Right lobe of liver (tissue), 6 donors: ENCODE data around the gene PLXNB2. TPM values are rescaled to one million over a fixed set of nuclear protein-coding genes. Genes with fewer than 3 reads are reported as not detected.

Source experiments
- ATAC-seq, 4 donors: fragments of 200-7000 bp; cut with Tn5 transposase; one replicate each; pipeline ENCODE4 v1.9.1; 2020; ENCODE audit warnings: mild to moderate bottlenecking in 4 of 4, moderate library complexity in 4 of 4
- DNase-seq, 3 donors: peaks; one replicate each; pipeline ENCODE4 v3.0.0-alpha.2; 2020
- H3K27ac ChIP-seq, 3 donors: fragments of 200-600 bp; one replicate each; pipeline ENCODE4 v1.8.0; 2022
- H3K27me3 ChIP-seq, 2 donors: fragments of 200-600 bp; one replicate each; pipeline ENCODE4 v1.8.0; 2022
- H3K36me3 ChIP-seq, 4 donors: fragments of 200-600 bp; sonication (generic) in 1 of 4; one replicate each; pipeline versions ENCODE4 v1.5.1 to v1.8.0; 2017 to 2022; ENCODE audit warnings: control low read depth in 1 of 4
- H3K4me1 ChIP-seq, 4 donors: fragments of 200-600 bp; sonication (generic) in 1 of 4; one replicate each; pipeline versions ENCODE4 v1.5.1 to v1.8.0; 2017 to 2022; ENCODE audit warnings: control low read depth in 1 of 4
- H3K4me3 ChIP-seq, 3 donors: fragments of 200-600 bp; one replicate each; pipeline ENCODE4 v1.8.0; 2022
- H3K9me3 ChIP-seq, 4 donors: fragments of 200-600 bp; sonication (generic) in 1 of 4; one replicate each; pipeline versions ENCODE4 v1.5.1 to v1.8.0; 2017 to 2022; ENCODE audit warnings: control low read depth in 1 of 4
- CTCF ChIP-seq, 4 donors: fragments of 200-600 bp in 3 of 4; fragments of 450-650 bp in 1 of 4; IDR thresholded peaks; one replicate each; pipeline versions ENCODE4 v1.5.1 to v1.8.0; 2016 to 2022; ENCODE audit warnings: antibody characterized with exemption in 4 of 4, mild to moderate bottlenecking in 2 of 4
- POLR2A ChIP-seq: fragments of 450-650 bp; IDR thresholded peaks from one replicate; pipeline ENCODE4 v1.6.1; 2017; ENCODE audit warnings: antibody characterized with exemption, mild to moderate bottlenecking
- whole genome bisulfite sequencing: methylation state at CpG from one replicate; pipeline ENCODE4 v1.1.6; 2018; ENCODE audit warnings: low coverage, low lambda C conversion rate; ENCODE audit not compliant: insufficient coverage; ENCODE audit errors: missing lambda C conversion rate; 5-methylcytosine and 5-hydroxymethylcytosine counted together
- intact Hi-C, 2 donors: fragments of 100-400 bp; cut with DNase I; formaldehyde crosslinking; loops; one replicate each; pipeline versions ENCODE4 v1.11.2 to v1.14.1; 2022
- total RNA-seq, 6 experiments: library from RNA; depleted of rRNA in 2 of 6; stranded (reverse); fragments of >200 nt in 2 of 6; fragmentation: NEBNext Ultra II Directional in 3 of 6; extraction: Animal tissue kit (Norgen Biotek cat#: 25700) in 3 of 6; gene quantifications; one replicate each; pipeline versions ENCODE4 v1.1.0 to v1.2.4, GENCODE V29; 2016 to 2023
- donor health status: DM: no; HTN: yes; CAD: no.
- donor health status: DM: no; HTN: no; CAD: no.
- donor health status: DM: no; HTN: no; CAD: no.
- donor health status: DM: no; HTN: yes; CAD: no.
- donor health status: DM: no; HTN: yes; CAD: no.

PLXNB2 gene
- total RNA-seq, 6 experiments from 2014 or later: 154 to 181 (median 161) TPM

GRCh38 chr22:50317178-50317577 is 9.7 kb upstream of the PLXNB2 start:
- no peak overlapping the region for H3K4me3 ChIP-seq
- H3K4me1 ChIP-seq: peaks cover 0 to 1% (median 0%) of the 10 kb centered on the region in 4 donors
- H3K9me3 ChIP-seq: no peaks in the 10 kb centered on the region
- no CpG with 5 or more reads among the region's 9 CpGs for WGBS
- intact Hi-C loops: no loop called here
- H3K27me3 ChIP-seq: no peaks in the 10 kb centered on the region
- TF ChIP-seq POLR2A (no peak), CTCF (IDR thresholded peaks at IDR 0.05) (no peak)
- DNase-seq (peak in 1 of 3 donors; percentile 49), ATAC-seq (no peak)
- no peak overlapping the region for H3K27ac ChIP-seq
- H3K36me3 ChIP-seq: no peaks in the 10 kb centered on the region

- H3K9me3 ChIP-seq: no peaks in the 10 kb centered on the region
- H3K4me3 ChIP-seq: no peak overlapping the region
- H3K27me3 ChIP-seq: no peaks in the 10 kb centered on the region
- H3K36me3 ChIP-seq: no peaks in the 10 kb centered on the region
- no peaks in the 10 kb centered on the region for H3K4me1 ChIP-seq
- TF ChIP-seq POLR2A (no peak), CTCF (IDR thresholded peaks at IDR 0.05) (no peak)
- DNase-seq (peak in 1 of 3 donors; percentile 48), ATAC-seq (no peak)
- intact Hi-C loops: no loop called here
- H3K27ac ChIP-seq: no peak overlapping the region
- WGBS: 56% methylated on average over 7 of the region's 45 CpGs
Measured at GRCh38 chr22:50316114-50317065, 8.9 kb upstream of the PLXNB2 start.

- H3K27ac ChIP-seq: no peak overlapping the region
- H3K36me3 ChIP-seq: no peaks in the 10 kb centered on the region
- H3K4me3 ChIP-seq: no peak overlapping the region
- peak in 1 of 3 donors; percentile 38 for DNase-seq
- no peaks in the 10 kb centered on the region for H3K4me1 ChIP-seq
- 84% methylated on average over 3 of the region's 18 CpGs for whole genome bisulfite sequencing
- intact Hi-C loops: no loop called here
- H3K9me3 ChIP-seq: no peaks in the 10 kb centered on the region
- no peak for ATAC-seq
- no peak for TF ChIP-seq POLR2A
- no peaks in the 10 kb centered on the region for H3K27me3 ChIP-seq
Measured at GRCh38 chr22:50315289-50316113, 8.1 kb upstream of the PLXNB2 start.

- H3K4me1 ChIP-seq: no peaks in the 10 kb centered on the region
- no peak for TF ChIP-seq CTCF (IDR thresholded peaks at IDR 0.05)
- TF ChIP-seq POLR2A: no peak
- H3K4me3 ChIP-seq: no peak overlapping the region
- no peaks in the 10 kb centered on the region for H3K27me3 ChIP-seq
- 29% methylated on average over 11 of the region's 33 CpGs for WGBS
- H3K36me3 ChIP-seq: no peaks in the 10 kb centered on the region
- DNase-seq (peak; percentile 47 to 59 (median 58)), ATAC-seq (peak; percentile 53 to 82 (median 62))
- H3K27ac ChIP-seq: no peak overlapping the region
- intact Hi-C loops: no loop called here
- H3K9me3 ChIP-seq: no peaks in the 10 kb centered on the region
Measured at GRCh38 chr22:50314455-50315288, 7.2 kb upstream of the PLXNB2 start.
